ENCODE measurements around the gene KAZN. TPM values are rescaled to one million over a fixed set of nuclear protein-coding genes. Genes with fewer than 3 reads are reported as not detected.

Gene KAZN
- polyA plus RNA-seq, 1 of the 3 experiments (the other 2 are of a cell fraction), result 6.8 TPM

DNA sequence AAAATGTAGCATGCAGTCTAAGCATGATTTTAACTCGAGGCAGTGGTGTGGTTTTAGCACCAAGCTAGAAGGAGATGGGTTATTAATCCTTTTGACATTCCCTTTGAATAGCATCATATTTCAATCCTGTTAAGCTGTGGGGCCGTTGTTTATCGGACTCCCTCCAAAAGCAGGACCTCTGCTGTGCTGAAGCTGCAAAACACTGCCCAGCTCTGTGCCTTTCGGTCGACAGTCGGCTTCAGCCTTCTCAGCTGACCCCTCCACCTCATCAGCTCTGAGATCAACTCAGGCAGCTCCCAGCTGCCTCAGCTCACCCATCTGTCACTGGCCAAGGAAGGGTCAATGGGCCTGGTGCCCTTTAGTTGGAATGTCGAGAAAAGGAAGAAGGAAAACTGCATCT is 95.5 kb downstream of the KAZN start:
- H3K4me1 ChIP-seq (ENCODE audit: control insufficient read depth in 1 of 2, insufficient read depth in 2 of 2, low read depth in 1 of 2, low read length in 1 of 2), result peaks cover 0 to 2% of the 10 kb centered on the region in 2 experiments; a peak in 1 of 4 replicates
- H3K27ac ChIP-seq (ENCODE audit: low read depth in 2 of 2, low read length in 1 of 2), result no peak overlapping the region
- no peak for TF ChIP-seq NFIC (IDR thresholded peaks at IDR 0.05; ENCODE audit: borderline replicate concordance)
- TF ChIP-seq TCF12 (IDR thresholded peaks at IDR 0.05), result no peak
- no peak for TF ChIP-seq SIN3A (IDR thresholded peaks at IDR 0.05; ENCODE audit: borderline replicate concordance, low read depth, low read length)
- TF ChIP-seq, protein P1, sequence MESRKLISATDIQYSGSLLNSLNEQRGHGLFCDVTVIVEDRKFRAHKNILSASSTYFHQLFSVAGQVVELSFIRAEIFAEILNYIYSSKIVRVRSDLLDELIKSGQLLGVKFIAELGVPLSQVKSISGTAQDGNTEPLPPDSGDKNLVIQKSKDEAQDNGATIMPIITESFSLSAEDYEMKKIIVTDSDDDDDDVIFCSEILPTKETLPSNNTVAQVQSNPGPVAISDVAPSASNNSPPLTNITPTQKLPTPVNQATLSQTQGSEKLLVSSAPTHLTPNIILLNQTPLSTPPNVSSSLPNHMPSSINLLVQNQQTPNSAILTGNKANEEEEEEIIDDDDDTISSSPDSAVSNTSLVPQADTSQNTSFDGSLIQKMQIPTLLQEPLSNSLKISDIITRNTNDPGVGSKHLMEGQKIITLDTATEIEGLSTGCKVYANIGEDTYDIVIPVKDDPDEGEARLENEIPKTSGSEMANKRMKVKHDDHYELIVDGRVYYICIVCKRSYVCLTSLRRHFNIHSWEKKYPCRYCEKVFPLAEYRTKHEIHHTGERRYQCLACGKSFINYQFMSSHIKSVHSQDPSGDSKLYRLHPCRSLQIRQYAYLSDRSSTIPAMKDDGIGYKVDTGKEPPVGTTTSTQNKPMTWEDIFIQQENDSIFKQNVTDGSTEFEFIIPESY (IDR thresholded peaks at IDR 0.05; ENCODE audit: borderline replicate concordance, low read depth), result no peak
- H3K9me2 ChIP-seq, result no peaks in the 10 kb centered on the region
- H4K20me1 ChIP-seq (ENCODE audit: insufficient read depth), result no peaks in the 10 kb centered on the region
- CTCF ChIA-PET, result interaction anchor here (0.7 kb wide), 1 partner anchor 37 kb away, joined by 3 read pairs; no protein-coding TSS in a partner anchor
- no peak overlapping the region for H2AFZ ChIP-seq (ENCODE audit: low read depth)
- WGBS (ENCODE audit: low lambda C conversion rate), result 32% methylated on average over 7 of the region's 7 CpGs
- H3K9me3 ChIP-seq, result no peaks in the 10 kb centered on the region
- H3K79me2 ChIP-seq (ENCODE audit: insufficient read depth), result no peaks in the 10 kb centered on the region
- POLR2A ChIA-PET, result no interaction called here
- DNase-seq, result no peak
- H3K4me3 ChIP-seq (ENCODE audit: low read depth in 2 of 2, low read length in 1 of 2), result no peak overlapping the region
- no peak overlapping the region for H3K4me2 ChIP-seq
- no peaks in the 10 kb centered on the region for H3K36me3 ChIP-seq (replicated peaks in 1 of 2; ENCODE audit: control insufficient read depth in 1 of 2, insufficient read depth in 2 of 2, low read length in 1 of 2)
- H3F3A ChIP-seq (replicated peaks; ENCODE audit: insufficient read depth), result no peaks in the 10 kb centered on the region
- H3K27me3 ChIP-seq (ENCODE audit: insufficient read depth), result no peaks in the 10 kb centered on the region
- H3K9ac ChIP-seq, result no peak overlapping the region

- Histone ChIP-seq H3K36me3 (replicated peaks in 1 of 2; ENCODE audit: control insufficient read depth in 1 of 2, insufficient read depth in 2 of 2, low read length in 1 of 2) (no peaks in the 10 kb centered on the region), H3F3A (replicated peaks; ENCODE audit: insufficient read depth) (no peaks in the 10 kb centered on the region), H3K27ac (ENCODE audit: low read depth in 2 of 2, low read length in 1 of 2) (no peak overlapping the region), H3K27me3 (ENCODE audit: insufficient read depth) (no peaks in the 10 kb centered on the region), H3K9ac (no peak overlapping the region), H3K9me2 (no peaks in the 10 kb centered on the region), H3K4me2 (no peak overlapping the region), H4K20me1 (ENCODE audit: insufficient read depth) (no peaks in the 10 kb centered on the region), H2AFZ (ENCODE audit: low read depth) (no peak overlapping the region), H3K4me1 (ENCODE audit: control insufficient read depth in 1 of 2, insufficient read depth in 2 of 2, low read depth in 1 of 2, low read length in 1 of 2) (peaks cover 0 to 2% of the 10 kb centered on the region in 2 experiments; a peak in 1 of 4 replicates), H3K4me3 (ENCODE audit: low read depth in 2 of 2, low read length in 1 of 2) (no peak overlapping the region), H3K9me3 (no peaks in the 10 kb centered on the region), H3K79me2 (ENCODE audit: insufficient read depth) (no peaks in the 10 kb centered on the region)
- no peak for TF ChIP-seq MXI1 (IDR thresholded peaks at IDR 0.05; ENCODE audit: low read depth, low read length)
- TF ChIP-seq NRF1 (IDR thresholded peaks at IDR 0.05; ENCODE audit: low read depth, low read length), result no peak
- TF ChIP-seq RXRA (IDR thresholded peaks at IDR 0.05; ENCODE audit: borderline replicate concordance, low read depth), result no peak
- TF ChIP-seq, protein P2, sequence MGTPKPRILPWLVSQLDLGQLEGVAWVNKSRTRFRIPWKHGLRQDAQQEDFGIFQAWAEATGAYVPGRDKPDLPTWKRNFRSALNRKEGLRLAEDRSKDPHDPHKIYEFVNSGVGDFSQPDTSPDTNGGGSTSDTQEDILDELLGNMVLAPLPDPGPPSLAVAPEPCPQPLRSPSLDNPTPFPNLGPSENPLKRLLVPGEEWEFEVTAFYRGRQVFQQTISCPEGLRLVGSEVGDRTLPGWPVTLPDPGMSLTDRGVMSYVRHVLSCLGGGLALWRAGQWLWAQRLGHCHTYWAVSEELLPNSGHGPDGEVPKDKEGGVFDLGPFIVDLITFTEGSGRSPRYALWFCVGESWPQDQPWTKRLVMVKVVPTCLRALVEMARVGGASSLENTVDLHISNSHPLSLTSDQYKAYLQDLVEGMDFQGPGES (IDR thresholded peaks at IDR 0.05; ENCODE audit: low read depth, low read length), result no peak
- no peak for TF ChIP-seq CHD2 (IDR thresholded peaks at IDR 0.05; ENCODE audit: low read length, partially characterized antibody)
- no peak for TF ChIP-seq POLR2AphosphoS5 (IDR thresholded peaks at IDR 0.05; ENCODE audit: low read depth, low read length)
- TF ChIP-seq MAX (IDR thresholded peaks at IDR 0.05; ENCODE audit: low read depth), result no peak
- no peak for TF ChIP-seq FOXM1 (IDR thresholded peaks at IDR 0.05; ENCODE audit: low read depth)
- no peak for TF ChIP-seq SMC3 (IDR thresholded peaks at IDR 0.05; ENCODE audit: low read depth, low read length)
- TF ChIP-seq EP300 (IDR thresholded peaks at IDR 0.05; ENCODE audit: borderline replicate concordance in 1 of 2, low read depth in 1 of 2, low read length in 1 of 2), result no peak
- TF ChIP-seq REST (IDR thresholded peaks at IDR 0.05; ENCODE audit: low read depth, low read length), result no peak
- ChIA-PET CTCF (no interaction called here), POLR2A (no interaction called here)
- 38% methylated on average over 3 of the region's 3 CpGs for WGBS (ENCODE audit: low lambda C conversion rate)
- no peak for DNase-seq
These were observed 96.1 kb downstream of the KAZN start for GRCh38 chr1:14694589-14694988.
